GM21529 (cell line): ENCODE results near the gene MTIF3.
A peak's percentile ranks its signal among the peaks of the same experiment; 100 is the strongest.

ENCODE experiments used
- ATAC-seq: cut with Tn5 transposase; IDR thresholded peaks from one replicate; pipeline ENCODE4 v1.9.1; 2021; ENCODE audit not compliant: unreplicated experiment

MTIF3 gene

GRCh38 chr13:27461940-27462584 is 11.7 kb upstream of the MTIF3 start:
- no peak for ATAC-seq

GRCh38 chr13:27455331-27455855 is 5.0 kb upstream of the MTIF3 start:
- ATAC-seq = no peak

DNA sequence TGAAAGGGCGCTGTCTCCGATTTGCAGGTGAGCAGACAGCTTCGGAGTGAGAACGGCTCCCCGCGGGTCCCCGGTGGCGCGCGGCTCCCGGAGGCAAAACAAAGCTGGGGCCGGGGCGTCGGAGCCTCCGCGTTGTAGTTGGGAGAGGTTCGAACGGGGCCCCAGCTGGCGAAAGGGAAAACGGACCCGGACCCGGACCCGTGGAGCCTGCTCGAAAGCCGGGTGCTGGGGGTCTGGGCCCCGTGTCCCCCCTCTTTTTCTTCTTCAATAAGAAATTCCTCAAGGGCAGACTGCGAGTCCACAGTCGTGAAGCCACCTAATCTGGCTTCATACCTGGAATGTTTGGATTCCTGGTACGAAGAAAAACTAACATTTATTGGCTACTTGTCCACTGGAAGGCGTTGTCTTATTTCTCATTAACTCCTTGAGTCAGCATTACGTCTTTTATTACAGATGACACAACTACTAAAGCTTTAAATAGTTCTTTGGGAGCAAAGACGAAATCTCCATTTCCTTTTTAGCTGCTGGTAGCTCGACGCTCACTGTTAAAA is 632 bp upstream of the MTIF3 start:
- ATAC-seq = no peak

DNA sequence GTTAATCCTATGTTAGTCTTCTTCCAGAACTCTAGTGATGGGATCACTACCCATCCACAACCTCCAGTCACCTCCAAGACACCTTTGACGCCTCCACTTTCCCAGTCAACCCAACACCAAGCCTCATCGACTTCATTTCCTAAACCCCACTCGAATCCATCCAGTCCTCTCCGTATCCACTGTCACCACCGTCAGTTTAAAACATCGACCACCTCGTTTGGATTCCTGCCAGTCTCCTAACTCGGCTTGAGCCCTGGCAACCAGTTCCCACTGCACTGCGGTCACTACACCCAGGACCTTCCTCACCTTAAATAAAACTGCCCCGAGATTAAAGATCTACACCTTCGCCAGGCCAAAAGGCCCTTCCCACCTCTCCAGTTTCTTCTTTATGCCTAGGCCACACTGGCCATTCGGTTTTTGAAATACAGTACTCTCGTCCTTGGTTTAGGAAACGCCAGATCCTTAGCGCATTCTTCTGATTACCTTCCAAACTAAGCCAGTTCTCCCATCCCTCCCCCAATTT is 1.2 kb downstream of the MTIF3 start:
- no peak for ATAC-seq

DNA sequence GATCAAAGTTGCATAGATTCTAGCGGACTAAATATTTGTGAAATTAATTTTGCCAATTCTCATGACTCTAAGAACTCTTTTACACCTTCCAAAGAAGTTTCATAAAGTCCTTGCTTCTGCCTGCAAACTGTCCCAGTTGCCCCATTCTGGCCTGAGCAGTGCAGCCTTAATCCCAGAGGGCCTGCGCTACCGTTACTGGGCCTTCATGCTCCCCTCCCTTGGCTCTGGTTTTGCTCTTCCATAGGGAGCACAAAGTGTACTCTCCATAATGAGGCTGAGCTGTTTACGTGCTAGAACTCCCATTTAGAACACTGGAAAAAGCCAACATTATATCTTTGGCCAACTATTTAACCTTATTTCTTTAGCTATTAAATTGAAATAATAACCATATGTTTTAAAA is 2.1 kb downstream of the MTIF3 start:
- no peak for ATAC-seq

GRCh38 chr13:27446986-27447583 is 3.3 kb downstream of the MTIF3 start:
- no peak for ATAC-seq

GRCh38 chr13:27442797-27443196 is 7.6 kb downstream of the MTIF3 start:
- no peak for ATAC-seq

DNA sequence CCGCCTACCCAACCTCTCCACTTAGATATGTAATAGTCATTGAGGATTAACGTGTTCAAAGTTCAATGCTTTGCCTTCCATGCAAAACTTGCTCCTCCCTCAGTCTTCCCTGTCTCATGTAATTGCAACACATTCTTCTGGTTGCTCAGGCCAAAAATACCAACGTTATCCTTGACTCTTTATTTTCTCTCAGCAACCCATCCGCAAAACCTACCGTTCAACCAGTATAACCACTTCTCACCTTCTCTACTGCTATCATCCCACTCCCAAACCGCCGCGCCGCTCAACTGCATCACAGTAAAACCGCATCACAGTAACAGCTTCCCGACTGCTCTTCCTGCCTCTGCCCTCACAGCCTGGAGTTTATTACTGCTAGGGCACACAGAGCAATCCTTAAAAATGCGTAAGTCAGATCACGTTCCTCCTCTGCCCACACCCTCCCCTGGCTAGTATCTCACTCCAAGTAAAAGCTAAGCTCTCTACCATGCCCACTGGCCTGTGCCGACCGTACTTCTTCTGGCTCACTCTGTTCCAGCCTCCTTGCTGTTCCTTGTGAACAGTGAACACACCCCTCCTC is 8.2 kb downstream of the MTIF3 start:
- no peak for ATAC-seq

GRCh38 chr13:27440408-27440807 is 10.0 kb downstream of the MTIF3 start:
- ATAC-seq = no peak

DNA sequence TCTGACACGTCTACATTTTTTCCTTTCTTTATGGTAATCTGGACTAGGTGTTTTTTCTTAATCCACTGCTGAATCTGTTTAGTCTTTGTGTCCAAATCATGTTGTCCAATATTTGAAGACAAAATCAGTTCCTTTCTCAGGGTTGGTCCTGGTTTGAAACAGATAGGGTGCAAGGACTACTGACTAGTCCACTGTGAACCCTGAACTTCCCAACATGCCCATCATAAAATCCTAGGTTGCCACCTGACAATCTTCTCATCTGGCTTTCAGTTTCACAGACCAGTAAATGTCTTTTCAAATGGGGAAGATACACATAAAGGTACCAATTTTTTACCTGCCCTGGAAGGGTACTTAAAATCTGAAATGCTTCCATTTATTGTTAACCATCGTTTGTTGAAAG is 13.2 kb downstream of the MTIF3 start:
- ATAC-seq = no peak

- no peak for ATAC-seq
These were observed 17.7 kb downstream of the MTIF3 start for GRCh38 chr13:27432611-27433210.

DNA sequence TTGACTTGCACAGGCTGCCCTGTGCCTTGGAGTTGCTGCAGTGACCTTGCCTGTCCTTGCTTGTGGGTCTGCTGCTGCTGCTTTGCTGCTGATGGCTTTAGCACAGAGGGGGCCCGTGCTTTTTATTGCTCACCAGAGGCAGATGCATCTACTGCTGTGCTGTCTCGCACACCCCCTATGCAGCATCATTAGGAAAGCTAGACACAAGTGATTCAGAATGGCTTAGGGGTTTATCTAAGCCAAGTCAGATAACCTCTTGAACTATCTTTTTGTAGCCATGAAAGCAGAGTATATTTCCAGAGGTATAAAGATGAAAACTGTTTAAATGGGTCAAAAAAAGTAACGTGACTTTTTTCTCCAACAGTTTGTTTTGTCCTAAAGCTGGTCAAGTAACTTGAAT is 18.2 kb downstream of the MTIF3 start:
- ATAC-seq = no peak

DNA sequence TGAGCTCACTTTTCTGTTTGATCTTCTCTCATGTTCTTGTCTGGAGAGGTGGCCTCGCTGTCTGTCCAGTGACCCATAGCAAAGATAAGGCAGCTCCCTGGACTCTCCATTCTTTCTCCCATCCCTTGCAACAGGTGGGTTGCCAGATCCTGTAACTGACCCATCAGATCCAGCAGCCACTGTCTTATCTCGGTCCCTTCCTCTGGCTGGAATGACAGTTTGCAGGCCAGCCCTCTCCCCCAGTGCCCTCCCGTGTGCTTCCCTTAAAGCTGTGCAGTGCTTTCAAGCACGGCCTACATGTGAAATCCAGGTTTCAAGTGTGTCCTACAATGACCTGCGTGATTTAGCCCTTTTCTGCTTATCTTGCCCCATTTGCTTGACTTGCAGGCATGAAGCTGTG is 22.2 kb downstream of the MTIF3 start:
- ATAC-seq = no peak

DNA sequence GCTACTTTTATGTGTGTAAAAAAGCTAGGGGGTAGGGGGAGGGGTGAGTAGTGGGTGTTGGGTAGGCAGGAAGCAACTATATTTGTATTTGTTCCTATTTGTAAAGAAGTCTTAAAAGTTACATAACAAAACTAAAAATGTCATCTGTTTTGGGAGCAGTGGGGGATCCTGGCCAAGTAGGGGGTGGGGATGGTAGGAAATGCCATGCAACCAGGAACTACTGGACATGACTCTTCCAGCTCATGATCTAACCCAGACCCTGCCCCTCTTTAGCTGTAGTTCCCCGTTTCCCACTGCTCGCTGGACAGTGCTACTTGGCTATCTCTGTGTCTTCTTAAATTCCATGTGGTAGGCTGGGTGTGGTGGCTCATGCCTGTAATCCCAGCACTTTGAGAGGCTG is 22.7 kb downstream of the MTIF3 start:
- no peak for ATAC-seq

- ATAC-seq = peak; percentile 70
These were observed 24.3 kb downstream of the MTIF3 start for GRCh38 chr13:27425918-27426630.

DNA sequence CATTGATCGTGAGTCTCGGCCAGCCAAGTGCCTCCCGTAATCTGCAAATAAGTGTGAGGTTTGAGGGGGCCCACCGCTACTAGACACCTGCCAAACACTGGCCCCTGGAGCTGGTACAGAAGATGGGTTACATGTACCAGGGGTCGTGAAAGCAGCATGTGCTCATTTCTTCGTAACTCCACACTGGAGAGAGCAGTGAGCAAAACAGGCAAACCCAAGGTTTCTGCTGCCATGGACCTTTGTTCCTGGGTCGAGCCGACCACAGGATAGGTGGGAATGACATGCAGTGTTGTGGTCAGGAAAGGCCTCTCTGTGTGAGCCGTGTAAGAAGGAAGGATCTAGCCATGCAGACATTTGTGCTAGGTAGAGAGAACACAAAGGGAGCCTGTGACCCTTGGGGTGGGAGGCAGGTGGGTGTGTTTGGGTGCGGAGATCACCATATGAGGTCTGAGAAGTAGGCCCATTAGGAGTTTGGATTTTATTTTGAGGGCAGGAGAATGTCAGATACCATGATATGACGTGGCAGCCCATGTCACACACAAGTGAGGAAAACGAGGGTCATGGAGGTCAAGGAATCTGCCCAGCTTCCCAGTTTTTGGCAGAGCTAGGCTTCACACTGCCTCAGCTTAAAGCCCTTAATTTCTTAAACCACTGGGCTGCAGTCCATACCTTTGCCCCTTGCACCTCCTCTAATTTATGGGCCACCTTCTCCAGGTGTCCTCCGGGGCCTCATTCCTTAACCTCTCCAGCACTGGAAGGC is 25.0 kb downstream of the MTIF3 start:
- peak; percentile 2 for ATAC-seq

DNA sequence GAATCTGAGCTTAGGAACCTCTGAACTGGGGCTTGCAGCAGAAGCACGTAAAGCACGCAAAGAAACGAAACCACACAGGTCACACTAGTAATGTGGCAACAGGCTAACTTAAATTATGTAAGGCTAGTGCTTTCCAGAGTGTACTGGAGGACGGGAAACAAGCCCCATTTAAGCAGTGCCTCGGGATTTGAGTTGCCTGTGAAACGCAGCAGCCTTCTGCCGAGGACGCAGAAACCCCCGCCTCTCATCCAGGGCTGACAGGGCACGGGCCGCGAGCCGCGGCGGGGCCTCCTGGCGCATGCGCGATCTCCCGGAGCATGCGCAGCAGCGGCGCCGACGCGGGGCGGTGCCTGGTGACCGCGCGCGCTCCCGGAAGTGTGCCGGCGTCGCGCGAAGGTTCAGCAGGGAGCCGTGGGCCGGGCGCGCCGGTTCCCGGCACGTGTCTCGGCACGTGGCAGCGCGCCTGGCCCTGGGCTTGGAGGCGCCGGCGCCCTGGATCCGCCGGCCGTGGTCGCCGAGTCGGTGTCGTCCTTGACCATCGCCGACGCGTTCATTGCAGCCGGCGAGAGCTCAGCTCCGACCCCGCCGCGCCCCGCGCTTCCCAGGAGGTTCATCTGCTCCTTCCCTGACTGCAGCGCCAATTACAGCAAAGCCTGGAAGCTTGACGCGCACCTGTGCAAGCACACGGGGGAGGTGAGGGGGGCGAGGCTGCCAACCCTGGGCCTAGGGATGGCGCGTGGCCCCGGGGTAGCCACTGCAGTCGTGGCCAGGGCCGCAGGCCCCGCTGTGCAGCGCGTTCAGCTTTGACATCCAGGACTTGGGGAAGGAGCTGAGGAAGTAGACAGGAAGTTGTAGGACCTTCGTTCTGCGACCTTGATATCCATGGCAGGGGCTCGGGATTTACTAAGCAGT is 25.9 kb downstream of the MTIF3 start, which contains the start of gene GTF3A:
Gene GTF3A, plus strand, starts transcription at position 374 of the 912 bp plus-strand sequence.
- peak; percentile 66 for ATAC-seq

GRCh38 chr13:27423333-27423732 is 27.0 kb downstream of the MTIF3 start:
- ATAC-seq = no peak
